HUDEP-2 (cell line): Measurements from ENCODE around the gene CLSTN2.

ENCODE experiments used
- DNase-seq, 76 experiments: peaks; one replicate each; lab custom pipeline; 2025; ENCODE audit not compliant: unreplicated experiment in 76 of 76; lab: John Stamatoyannopoulos, UW

The CLSTN2 gene

GRCh38 chr3:140363801-140364200 lies 428.8 kb downstream of the CLSTN2 start:
- peak in 3 of 76 experiments; percentile 0 to 6 (median 1) for DNase-seq

GRCh38 chr3:140365872-140366697 lies 431.1 kb downstream of the CLSTN2 start:
- no peak for DNase-seq

DNA sequence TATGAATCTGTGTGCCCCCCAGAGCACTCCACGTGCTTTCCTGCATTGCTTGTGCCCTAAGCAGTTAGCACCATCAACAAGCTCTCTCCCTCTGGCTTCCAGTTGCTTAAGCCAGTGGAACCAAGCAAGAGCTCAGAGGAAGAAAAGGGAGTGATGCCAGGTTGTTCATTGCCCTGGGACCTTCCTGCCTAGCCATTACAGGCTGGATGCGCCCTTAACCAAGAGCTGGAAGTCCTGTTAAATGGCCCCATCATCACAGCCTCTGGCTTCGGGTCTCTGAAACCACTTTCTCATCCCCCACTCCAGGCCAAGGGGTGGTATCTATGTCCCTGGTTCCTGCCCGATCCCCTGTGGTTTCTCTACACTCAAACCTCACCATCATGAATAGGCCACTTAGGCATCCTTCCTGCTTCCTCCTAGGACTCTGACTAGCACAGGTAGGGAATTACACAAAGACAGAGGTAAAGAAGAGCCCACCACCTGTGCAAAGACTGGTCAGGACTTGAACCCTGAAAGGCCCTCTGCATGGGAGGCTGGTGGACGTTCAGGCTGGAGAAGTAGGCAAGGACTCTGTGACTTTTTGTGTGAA lies 433.3 kb downstream of the CLSTN2 start:
- no peak for DNase-seq

GRCh38 chr3:140370686-140371085 lies 435.7 kb downstream of the CLSTN2 start:
- DNase-seq, result no peak

DNA sequence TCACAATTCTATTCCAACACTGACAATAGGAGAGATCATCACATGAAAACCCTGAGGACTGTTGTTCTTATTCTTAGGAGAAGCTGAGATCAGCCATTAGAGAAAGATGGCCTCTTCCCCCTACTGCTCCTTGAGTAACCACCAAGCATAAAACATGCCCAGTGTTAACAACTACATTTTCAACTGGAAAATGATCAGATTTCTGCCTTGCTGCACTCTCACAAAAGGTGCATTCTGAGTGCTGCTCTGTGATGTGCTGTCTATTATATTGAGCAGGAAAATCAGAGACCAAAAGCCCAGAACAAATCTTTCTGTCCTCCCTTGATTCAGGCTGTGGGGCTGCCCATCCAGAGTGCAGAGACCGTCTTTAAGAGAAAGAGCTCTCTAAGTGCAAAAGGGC lies 438.2 kb downstream of the CLSTN2 start:
- DNase-seq, result no peak

DNA sequence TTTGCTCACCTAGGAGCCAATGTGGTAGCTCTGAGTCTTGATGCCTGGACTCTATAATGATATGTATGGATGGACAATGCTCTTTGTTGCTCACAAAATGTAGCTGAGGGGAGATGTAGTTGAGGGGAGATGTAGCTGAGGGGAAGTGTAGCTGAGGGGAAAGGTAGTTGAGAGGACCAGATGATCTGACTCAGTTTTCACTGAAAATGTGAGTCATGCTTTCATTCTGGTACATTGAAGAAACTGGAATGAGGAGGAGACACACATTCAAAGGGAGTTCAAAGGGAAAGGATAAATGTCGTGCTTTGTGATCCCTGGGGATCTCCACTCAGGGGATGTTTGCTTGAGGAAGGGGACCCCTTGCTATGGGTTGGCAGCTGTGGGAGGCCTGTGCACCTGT lies 440.0 kb downstream of the CLSTN2 start:
- DNase-seq, result no peak

- no peak for DNase-seq
Measured at GRCh38 chr3:140376136-140376889, 441.3 kb downstream of the CLSTN2 start.

- no peak for DNase-seq
Measured at GRCh38 chr3:140377644-140378043, 442.7 kb downstream of the CLSTN2 start.

GRCh38 chr3:140378571-140379340 lies 443.8 kb downstream of the CLSTN2 start:
- no peak for DNase-seq

- no peak for DNase-seq
Measured at GRCh38 chr3:140384028-140384771, 449.2 kb downstream of the CLSTN2 start.

DNA sequence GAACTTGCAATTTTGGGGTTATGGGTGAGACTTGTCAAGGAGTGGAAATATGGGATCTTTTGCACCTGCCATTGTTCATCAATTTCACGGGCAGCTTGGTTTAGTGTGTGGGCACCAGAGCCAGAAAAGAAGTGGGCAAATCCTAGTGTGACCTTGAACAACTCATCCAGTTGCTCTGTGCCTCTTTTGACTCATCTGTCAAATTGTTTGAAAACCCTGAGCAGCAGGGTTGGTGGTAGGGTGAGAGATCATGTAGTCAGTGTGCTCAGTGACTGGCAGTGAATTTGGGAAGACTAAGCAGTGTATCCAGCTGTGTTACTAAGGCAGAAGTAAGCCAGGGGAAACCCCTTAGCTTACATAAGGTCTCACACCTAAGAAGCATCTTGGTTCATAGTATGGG lies 449.9 kb downstream of the CLSTN2 start:
- DNase-seq, result no peak

- DNase-seq, result peak in 2 of 76 experiments; percentile 12 to 14
Measured at GRCh38 chr3:140386357-140387100, 451.5 kb downstream of the CLSTN2 start.

GRCh38 chr3:140387244-140387643 lies 452.3 kb downstream of the CLSTN2 start:
- DNase-seq, result no peak

DNA sequence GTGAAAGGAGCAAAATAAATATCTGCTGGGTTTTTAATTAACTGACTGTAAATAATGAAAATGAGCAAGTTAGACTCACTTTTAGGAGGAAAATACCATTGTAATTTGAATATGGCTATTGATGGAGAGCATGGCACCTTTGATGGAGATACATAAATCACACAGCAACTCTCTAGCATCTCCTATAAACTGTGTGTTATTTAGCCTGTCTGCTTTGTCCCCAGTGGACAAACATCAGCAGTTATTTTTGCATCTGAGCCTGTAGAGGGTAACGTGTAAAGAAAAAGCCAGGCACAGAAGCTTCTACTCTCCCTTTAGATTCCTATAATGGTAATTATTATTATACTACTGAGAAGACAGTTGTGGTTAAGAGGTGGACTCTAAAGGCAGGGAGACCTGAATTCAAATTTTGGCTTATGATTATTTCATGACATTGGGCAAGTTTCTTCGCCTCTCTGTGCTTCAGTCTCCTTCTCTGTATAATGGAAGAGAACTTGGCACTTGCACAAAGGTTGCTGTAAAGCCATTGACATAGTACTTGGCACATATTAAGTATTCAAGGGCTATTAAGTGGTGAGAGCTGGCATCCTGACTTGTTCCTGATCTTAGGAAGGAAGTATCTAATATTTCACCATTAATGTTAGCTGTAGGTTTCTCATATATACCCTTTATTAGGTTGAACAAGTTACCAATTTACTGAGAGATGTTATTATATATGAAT lies 453.4 kb downstream of the CLSTN2 start:
- no peak for DNase-seq

DNA sequence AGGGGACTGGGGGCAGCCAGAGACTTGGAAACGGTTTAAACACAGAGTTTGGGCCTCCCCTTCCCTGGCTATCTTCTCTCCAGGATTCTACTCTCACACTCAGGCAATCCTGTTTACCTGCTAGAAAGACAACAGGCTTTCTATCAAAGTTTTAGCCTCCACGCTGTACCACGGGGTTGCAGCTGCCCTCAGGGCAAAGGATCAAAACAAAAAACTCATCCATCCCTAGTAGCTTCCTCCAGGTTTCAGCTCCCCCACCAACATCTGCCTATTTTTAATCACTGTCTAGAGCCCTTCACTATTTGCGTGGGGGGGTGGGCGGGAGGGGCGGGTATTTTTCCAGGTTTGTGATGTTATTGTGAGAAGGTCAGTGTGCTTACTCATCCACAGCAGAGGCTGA lies 456.1 kb downstream of the CLSTN2 start:
- no peak for DNase-seq

- DNase-seq, result no peak
Measured at GRCh38 chr3:140394488-140395133, 459.6 kb downstream of the CLSTN2 start.

- DNase-seq, result peak in 2 of 76 experiments; percentile 1 to 10
Measured at GRCh38 chr3:140395134-140396075, 460.4 kb downstream of the CLSTN2 start.
